ENCODE results near the gene CDR2. TPM values are rescaled to one million over a fixed set of nuclear protein-coding genes. Genes with fewer than 3 reads are reported as not detected.
A peak's percentile ranks its signal among the peaks of the same experiment; 100 is the strongest.

CDR2 gene
- total and polyA plus RNA-seq, 8 donors: 7.9 to 15.5 (median 9.1) TPM

GRCh38 chr16:22314661-22315626 lies 59.5 kb downstream of the CDR2 start:
- ATAC-seq (no peak), FAIRE-seq (no peak), DNase-seq (peak in 1 of 6 donors; percentile 45)
- no peaks in the 10 kb centered on the region for H3K4me1 ChIP-seq
- H3K27ac ChIP-seq: no peak overlapping the region
- H3K9me3 ChIP-seq: no peaks in the 10 kb centered on the region
- WGBS, 2 donors: 89 to 90% methylated on average over 37 of the region's 37 CpGs
- H3K4me3 ChIP-seq: no peak overlapping the region
- H3K27me3 ChIP-seq: no peaks in the 10 kb centered on the region
- H3K36me3 ChIP-seq: peaks cover 3 to 74% (median 35%) of the 10 kb centered on the region in 3 donors
- TF ChIP-seq CTCF (IDR thresholded peaks at IDR 0.05): no peak
- intact Hi-C loops (cut with DNase I): no loop called here

GRCh38 chr16:22313876-22314470 lies 60.4 kb downstream of the CDR2 start:
- no peak for FAIRE-seq
- no peak for TF ChIP-seq CTCF (IDR thresholded peaks at IDR 0.05)
- no peaks in the 10 kb centered on the region for H3K27me3 ChIP-seq
- no peaks in the 10 kb centered on the region for H3K9me3 ChIP-seq
- no peak for ATAC-seq
- H3K36me3 ChIP-seq: peaks cover 3 to 78% (median 37%) of the 10 kb centered on the region in 3 donors
- no peak overlapping the region for H3K27ac ChIP-seq
- intact Hi-C loops (cut with DNase I): no loop called here
- no peak overlapping the region for H3K4me3 ChIP-seq
- H3K4me1 ChIP-seq: no peaks in the 10 kb centered on the region
- peak in 1 of 6 donors; percentile 36 for DNase-seq
- 93 to 96% methylated on average over 10 of the region's 10 CpGs for WGBS, 2 donors

GRCh38 chr16:22312897-22313781 lies 61.3 kb downstream of the CDR2 start:
- peak in 1 of 6 donors; percentile 41 for DNase-seq
- no peak for ATAC-seq
- Histone ChIP-seq H3K36me3 (peaks cover 3 to 75% (median 35%) of the 10 kb centered on the region in 3 donors), H3K4me1 (no peaks in the 10 kb centered on the region), H3K27ac (no peak overlapping the region), H3K9me3 (no peaks in the 10 kb centered on the region), H3K4me3 (no peak overlapping the region), H3K27me3 (no peaks in the 10 kb centered on the region)
- no peak for TF ChIP-seq CTCF (IDR thresholded peaks at IDR 0.05)
- 91% methylated on average over 23 of the region's 23 CpGs for WGBS, 2 donors
- no peak for FAIRE-seq
- intact Hi-C loops (cut with DNase I): no loop called here

- FAIRE-seq: no peak
- Histone ChIP-seq H3K4me3 (no peak overlapping the region), H3K27ac (no peak overlapping the region), H3K9me3 (no peaks in the 10 kb centered on the region), H3K36me3 (peaks cover 3 to 78% (median 37%) of the 10 kb centered on the region in 3 donors), H3K27me3 (no peaks in the 10 kb centered on the region), H3K4me1 (no peaks in the 10 kb centered on the region)
- intact Hi-C loops (cut with DNase I): no loop called here
- DNase-seq: no peak
- ATAC-seq: no peak
- no peak for TF ChIP-seq CTCF (IDR thresholded peaks at IDR 0.05)
- 96 to 98% methylated on average over 4 of the region's 4 CpGs for WGBS, 2 donors
Observed at GRCh38 chr16:22311520-22311919, 62.9 kb downstream of the CDR2 start.
